Thymus (tissue), 11 donors: ENCODE measurements around the gene PACSIN1. TPM values are rescaled to one million over a fixed set of nuclear protein-coding genes. Genes with fewer than 3 reads are reported as not detected.

Experiments used
- DNase-seq, 9 donors: peaks; one replicate each; pipeline ENCODE4 v3.0.0-alpha.2; 2013; ENCODE audit warnings: low spot score in 9 of 9, low read depth in 6 of 9, missing footprints in 1 of 9
- H3K27ac ChIP-seq, 2 donors: one replicate each; pipeline ENCODE4 v1.5.1; 2013; ENCODE audit warnings: control low read depth in 1 of 2, low read depth in 1 of 2, low read length in 1 of 2, mild to moderate bottlenecking in 1 of 2, moderate library complexity in 1 of 2
- H3K27me3 ChIP-seq, 2 donors: one replicate each; pipeline ENCODE4 v1.5.1; 2013; ENCODE audit warnings: low read length in 1 of 2; ENCODE audit not compliant: control insufficient read depth in 2 of 2, insufficient read depth in 1 of 2
- H3K36me3 ChIP-seq, 2 donors: one replicate each; pipeline ENCODE4 v1.5.1; 2013; ENCODE audit warnings: low read length in 1 of 2, mild to moderate bottlenecking in 1 of 2, moderate library complexity in 1 of 2; ENCODE audit not compliant: control insufficient read depth in 2 of 2, insufficient read depth in 2 of 2
- H3K4me1 ChIP-seq, 2 donors: one replicate each; pipeline ENCODE4 v1.5.1; 2013; ENCODE audit warnings: low read length in 2 of 2; ENCODE audit not compliant: control insufficient read depth in 2 of 2, insufficient read depth in 2 of 2
- H3K4me3 ChIP-seq, 2 donors: one replicate each; pipeline ENCODE4 v1.5.1; 2013; ENCODE audit warnings: low read length in 2 of 2, control low read depth in 1 of 2, mild to moderate bottlenecking in 1 of 2
- H3K9me3 ChIP-seq, 2 donors: one replicate each; pipeline ENCODE4 v1.5.1; 2013; ENCODE audit warnings: low read length in 1 of 2, mild to moderate bottlenecking in 1 of 2; ENCODE audit not compliant: control insufficient read depth in 2 of 2, insufficient read depth in 1 of 2
- WGBS: extraction: QIAGEN DNeasy Blood & Tissue Kit; methylation state at CpG from one replicate; pipeline ENCODE4 v1.1.7; 2013; 5-methylcytosine and 5-hydroxymethylcytosine counted together
- polyA plus RNA-seq: library from polyadenylated mRNA; stranded (reverse); fragments of 200-250 nt; gene quantifications from one replicate; pipeline ENCODE4 v1.2.3, GENCODE V29; 2013
- total RNA-seq: library from RNA; stranded (reverse); fragments of 120-200 nt; gene quantifications from one replicate; pipeline ENCODE4 v1.2.4, GENCODE V29; 2013
- donor health status: healthy.

Gene PACSIN1
- total and polyA plus RNA-seq, 2 donors, result 1.2 to 1.7 TPM

GRCh38 chr6:34540841-34541240 is 75.0 kb downstream of the PACSIN1 start:
- Histone ChIP-seq H3K4me3 (no peak overlapping the region), H3K27ac (no peak overlapping the region), H3K27me3 (no peaks in the 10 kb centered on the region), H3K4me1 (no peaks in the 10 kb centered on the region), H3K36me3 (no peaks in the 10 kb centered on the region), H3K9me3 (no peaks in the 10 kb centered on the region)
- DNase-seq, result no peak
- WGBS, result over 99% methylated on average over 8 of the region's 8 CpGs

DNA sequence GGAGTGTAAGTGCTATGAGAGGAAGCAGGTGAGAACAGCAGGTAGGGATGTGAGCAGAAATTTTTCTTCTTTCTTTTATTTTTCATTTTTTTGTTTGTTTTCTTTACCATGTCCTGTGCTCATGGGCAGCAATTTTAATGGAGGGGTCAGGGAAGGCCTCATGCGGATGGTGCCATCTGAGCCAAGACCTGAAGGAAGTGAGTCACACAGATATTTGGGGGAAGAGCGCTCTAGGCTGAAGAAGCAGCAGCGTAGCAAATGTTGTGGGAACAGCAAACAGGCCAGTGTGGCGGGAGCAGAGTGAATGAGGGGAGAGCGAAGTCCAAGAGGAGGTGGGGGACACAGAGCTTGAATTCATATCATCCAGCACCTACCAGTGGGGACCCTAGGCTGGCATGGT is 77.5 kb downstream of the PACSIN1 start:
- no peak for DNase-seq
- Histone ChIP-seq H3K4me1 (no peaks in the 10 kb centered on the region), H3K9me3 (no peaks in the 10 kb centered on the region), H3K4me3 (no peak overlapping the region), H3K27ac (no peak overlapping the region), H3K27me3 (no peaks in the 10 kb centered on the region), H3K36me3 (no peaks in the 10 kb centered on the region)
- WGBS, result 86% methylated on average over 5 of the region's 5 CpGs

DNA sequence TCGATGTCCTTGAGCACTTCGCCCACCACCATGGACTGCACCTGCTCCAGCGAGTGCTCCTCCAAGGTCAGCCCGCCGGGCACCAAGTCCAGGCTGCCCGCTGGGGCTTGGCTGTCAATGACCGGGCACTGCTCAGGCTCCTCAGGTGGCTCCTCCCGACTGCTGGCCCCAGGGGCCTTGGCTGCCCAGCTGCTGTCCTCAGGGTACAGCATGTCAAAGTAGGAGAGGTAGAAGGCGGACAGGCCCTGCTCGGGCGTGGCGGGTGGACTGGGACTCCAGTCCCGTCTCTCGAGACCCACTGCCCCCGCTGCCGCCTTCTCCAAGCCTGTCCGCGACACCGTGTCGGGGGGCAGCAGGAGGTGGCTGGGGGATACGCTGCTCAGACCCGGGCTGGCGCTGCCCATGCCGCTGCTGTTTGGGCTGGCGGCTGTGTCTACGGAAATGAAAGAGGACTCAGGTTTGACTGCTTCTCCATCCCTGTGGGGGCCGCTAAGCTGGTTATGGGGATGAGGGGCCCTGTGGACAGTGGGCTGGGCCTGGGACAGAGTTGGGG is 78.3 kb downstream of the PACSIN1 start:
- H3K4me3 ChIP-seq, result no peak overlapping the region
- WGBS, result 94% methylated on average over 27 of the region's 27 CpGs
- no peak for DNase-seq
- H3K4me1 ChIP-seq, result no peaks in the 10 kb centered on the region
- no peaks in the 10 kb centered on the region for H3K36me3 ChIP-seq
- no peak overlapping the region for H3K27ac ChIP-seq
- H3K9me3 ChIP-seq, result no peaks in the 10 kb centered on the region
- H3K27me3 ChIP-seq, result no peaks in the 10 kb centered on the region

- 90% methylated on average over 13 of the region's 13 CpGs for WGBS
- no peak for DNase-seq
- H3K4me1 ChIP-seq, result no peaks in the 10 kb centered on the region
Measured at GRCh38 chr6:34544776-34545471, 79.0 kb downstream of the PACSIN1 start.

GRCh38 chr6:34546551-34547321 is 80.9 kb downstream of the PACSIN1 start:
- Histone ChIP-seq H3K27ac (no peak overlapping the region), H3K4me3 (no peak overlapping the region), H3K9me3 (no peaks in the 10 kb centered on the region), H3K4me1 (peaks cover 0 to 13% of the 10 kb centered on the region in 2 donors), H3K36me3 (no peaks in the 10 kb centered on the region), H3K27me3 (no peaks in the 10 kb centered on the region)
- no peak for DNase-seq
- WGBS, result 42% methylated on average over 11 of the region's 11 CpGs

More at GRCh38 chr6:34544776-34545471, 79.0 kb downstream of the PACSIN1 start:
- Histone ChIP-seq H3K36me3 (no peaks in the 10 kb centered on the region), H3K4me3 (no peak overlapping the region), H3K27ac (no peak overlapping the region), H3K9me3 (no peaks in the 10 kb centered on the region), H3K27me3 (no peaks in the 10 kb centered on the region)

DNA sequence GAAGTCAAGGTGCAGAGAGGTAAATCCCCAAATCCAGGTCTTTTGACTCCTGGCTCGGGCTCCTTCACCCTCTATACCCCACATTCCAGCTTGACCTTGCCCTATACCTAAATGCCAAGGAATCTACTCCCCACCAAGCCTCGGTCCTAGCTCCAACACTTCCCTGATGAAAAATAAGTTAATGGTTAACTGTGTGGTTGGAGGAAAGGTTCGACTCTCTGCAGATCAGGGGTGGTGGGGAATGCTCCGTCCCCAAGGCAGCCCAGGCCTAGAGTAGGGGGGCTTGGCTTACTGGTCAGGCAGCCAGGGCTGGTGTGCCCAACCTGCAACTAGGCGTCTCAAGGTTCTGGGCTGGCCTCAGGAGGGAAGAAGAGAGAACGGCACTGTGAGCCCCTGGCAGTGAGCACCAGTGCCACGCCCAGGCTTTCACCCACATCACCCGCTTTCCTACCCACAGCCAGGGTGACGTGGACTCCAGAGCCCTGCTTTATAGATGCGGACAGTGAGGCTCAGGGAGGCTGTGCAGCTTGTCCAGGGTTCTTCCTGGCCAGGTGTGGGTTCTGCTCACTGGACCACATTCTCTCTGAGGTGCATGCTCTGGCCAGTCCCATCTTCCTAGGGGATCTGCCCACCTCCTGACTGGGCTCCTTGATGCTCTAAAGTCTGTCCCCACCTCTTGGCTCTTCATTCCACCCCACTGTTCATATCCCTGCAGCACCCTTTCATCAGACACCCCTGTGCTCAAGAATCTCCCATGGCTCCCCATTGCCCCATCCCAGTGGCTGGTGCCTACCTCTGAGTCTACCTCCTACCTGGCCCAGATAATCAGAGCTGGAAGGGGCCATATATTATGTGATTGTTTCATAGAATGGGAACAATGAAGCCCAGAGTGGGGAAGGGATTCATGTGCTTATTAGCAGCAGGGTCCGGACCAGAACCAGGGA is 82.1 kb downstream of the PACSIN1 start:
- no peak overlapping the region for H3K27ac ChIP-seq
- H3K27me3 ChIP-seq, result no peaks in the 10 kb centered on the region
- DNase-seq, result no peak
- no peaks in the 10 kb centered on the region for H3K9me3 ChIP-seq
- 91% methylated on average over 11 of the region's 11 CpGs for WGBS
- H3K4me3 ChIP-seq, result no peak overlapping the region
- H3K4me1 ChIP-seq, result peaks cover 0 to 13% of the 10 kb centered on the region in 2 donors
- H3K36me3 ChIP-seq, result no peaks in the 10 kb centered on the region

- H3K4me3 ChIP-seq, result no peak overlapping the region
- no peak overlapping the region for H3K27ac ChIP-seq
- no peak for DNase-seq
- H3K36me3 ChIP-seq, result no peaks in the 10 kb centered on the region
- no peaks in the 10 kb centered on the region for H3K27me3 ChIP-seq
- 94% methylated on average over 16 of the region's 16 CpGs for WGBS
- no peaks in the 10 kb centered on the region for H3K9me3 ChIP-seq
- peaks cover 0 to 21% of the 10 kb centered on the region in 2 donors for H3K4me1 ChIP-seq
Measured at GRCh38 chr6:34549026-34549803, 83.3 kb downstream of the PACSIN1 start.

GRCh38 chr6:34549804-34550202 is 83.9 kb downstream of the PACSIN1 start:
- no peaks in the 10 kb centered on the region for H3K27me3 ChIP-seq
- no peaks in the 10 kb centered on the region for H3K9me3 ChIP-seq
- peaks cover 0 to 26% of the 10 kb centered on the region in 2 donors for H3K4me1 ChIP-seq
- no peaks in the 10 kb centered on the region for H3K36me3 ChIP-seq
- no peak for DNase-seq
- no peak overlapping the region for H3K4me3 ChIP-seq
- no peak overlapping the region for H3K27ac ChIP-seq
- 96% methylated on average over 2 of the region's 2 CpGs for WGBS
